ENCODE measurements around the gene EML6. TPM values are rescaled to one million over a fixed set of nuclear protein-coding genes. Genes with fewer than 3 reads are reported as not detected.
A peak's percentile ranks its signal among the peaks of the same experiment; 100 is the strongest.

EML6 gene
- total RNA-seq, 1 donor from 2014 or later, result 1.1 TPM

DNA sequence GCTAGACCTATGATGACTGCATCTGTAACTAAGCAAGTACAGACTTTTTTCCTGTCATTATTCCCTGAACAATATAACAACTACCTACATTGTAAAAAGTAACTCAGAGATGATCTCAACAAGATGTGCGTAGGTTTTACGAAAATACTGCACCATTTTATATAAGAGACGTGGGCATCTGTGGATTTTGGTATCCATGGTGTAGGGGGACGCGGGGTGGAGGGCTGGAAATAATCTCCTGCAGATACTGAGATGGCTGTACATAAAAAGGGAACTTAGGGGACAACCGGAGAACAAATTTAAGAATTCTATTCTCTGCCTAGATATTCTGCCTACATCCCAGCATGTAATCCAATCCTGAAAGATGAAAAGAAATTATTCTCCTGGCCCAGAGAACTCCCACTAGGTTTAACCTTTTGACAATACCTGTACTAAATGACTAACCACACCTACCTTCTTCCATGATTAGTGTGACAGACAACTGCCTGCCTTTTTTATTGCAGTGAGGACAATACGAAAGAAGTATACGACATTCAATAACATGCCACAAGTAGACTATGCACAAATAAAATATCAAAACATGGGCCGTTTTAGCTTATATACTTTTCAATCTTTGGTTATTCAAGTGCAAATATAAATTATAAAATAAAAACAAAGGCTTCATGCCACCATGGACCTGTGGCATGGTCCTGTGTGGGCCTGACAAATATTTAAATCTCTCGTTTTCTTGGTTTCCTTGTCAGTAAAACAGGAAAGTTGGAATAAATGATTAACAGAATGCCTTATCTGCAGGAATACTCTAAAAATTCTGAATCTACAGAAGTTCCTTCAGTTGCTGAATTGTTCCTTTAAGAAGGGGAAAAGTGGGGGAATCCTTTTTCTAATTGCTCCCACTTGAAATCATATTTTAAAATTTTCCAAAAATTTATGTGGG, 280.5 kb downstream of the EML6 start:
- DNase-seq (ENCODE audit: extremely low spot score, unreplicated experiment), result no peak
- no peak for TF ChIP-seq CTCF (IDR thresholded peaks at IDR 0.05)
- H3K27me3 Mint-ChIP-seq (ENCODE audit: unreplicated experiment), result no peaks in the 10 kb centered on the region
- H3K4me1 Mint-ChIP-seq (ENCODE audit: unreplicated experiment), result peaks cover 82% of the 10 kb centered on the region
- H3K4me3 Mint-ChIP-seq (ENCODE audit: unreplicated experiment), result no peak overlapping the region
- no peaks in the 10 kb centered on the region for H3K36me3 Mint-ChIP-seq (ENCODE audit: unreplicated experiment)
- H3K27ac Mint-ChIP-seq (ENCODE audit: unreplicated experiment), result no peak overlapping the region
- no peaks in the 10 kb centered on the region for H3K9me3 Mint-ChIP-seq (ENCODE audit: unreplicated experiment)

DNA sequence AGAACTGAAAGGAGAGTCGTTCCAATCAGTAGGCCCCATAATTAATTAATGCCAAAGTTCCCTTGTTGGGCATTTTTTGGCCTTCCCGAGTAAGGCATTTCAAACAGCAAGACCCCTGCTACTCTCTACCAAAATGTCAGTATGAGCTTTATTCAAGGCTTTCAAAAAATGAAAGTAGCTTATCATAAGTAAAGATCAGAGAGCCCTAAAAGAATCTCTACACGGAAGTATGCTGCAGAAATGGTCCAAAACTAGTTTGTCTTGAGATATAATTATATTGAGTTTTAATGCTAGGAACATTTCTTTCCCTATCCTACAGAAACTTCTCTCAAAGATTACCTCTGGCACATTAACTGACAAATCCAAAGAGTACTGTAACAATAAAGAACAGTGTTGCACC, 282.8 kb downstream of the EML6 start:
- H3K27ac Mint-ChIP-seq (ENCODE audit: unreplicated experiment), result no peak overlapping the region
- no peak for DNase-seq (ENCODE audit: extremely low spot score, unreplicated experiment)
- H3K4me1 Mint-ChIP-seq (ENCODE audit: unreplicated experiment), result peaks cover 86% of the 10 kb centered on the region
- TF ChIP-seq CTCF (IDR thresholded peaks at IDR 0.05), result no peak
- H3K4me3 Mint-ChIP-seq (ENCODE audit: unreplicated experiment), result no peak overlapping the region
- H3K9me3 Mint-ChIP-seq (ENCODE audit: unreplicated experiment), result no peaks in the 10 kb centered on the region
- no peaks in the 10 kb centered on the region for H3K36me3 Mint-ChIP-seq (ENCODE audit: unreplicated experiment)
- H3K27me3 Mint-ChIP-seq (ENCODE audit: unreplicated experiment), result no peaks in the 10 kb centered on the region

DNA sequence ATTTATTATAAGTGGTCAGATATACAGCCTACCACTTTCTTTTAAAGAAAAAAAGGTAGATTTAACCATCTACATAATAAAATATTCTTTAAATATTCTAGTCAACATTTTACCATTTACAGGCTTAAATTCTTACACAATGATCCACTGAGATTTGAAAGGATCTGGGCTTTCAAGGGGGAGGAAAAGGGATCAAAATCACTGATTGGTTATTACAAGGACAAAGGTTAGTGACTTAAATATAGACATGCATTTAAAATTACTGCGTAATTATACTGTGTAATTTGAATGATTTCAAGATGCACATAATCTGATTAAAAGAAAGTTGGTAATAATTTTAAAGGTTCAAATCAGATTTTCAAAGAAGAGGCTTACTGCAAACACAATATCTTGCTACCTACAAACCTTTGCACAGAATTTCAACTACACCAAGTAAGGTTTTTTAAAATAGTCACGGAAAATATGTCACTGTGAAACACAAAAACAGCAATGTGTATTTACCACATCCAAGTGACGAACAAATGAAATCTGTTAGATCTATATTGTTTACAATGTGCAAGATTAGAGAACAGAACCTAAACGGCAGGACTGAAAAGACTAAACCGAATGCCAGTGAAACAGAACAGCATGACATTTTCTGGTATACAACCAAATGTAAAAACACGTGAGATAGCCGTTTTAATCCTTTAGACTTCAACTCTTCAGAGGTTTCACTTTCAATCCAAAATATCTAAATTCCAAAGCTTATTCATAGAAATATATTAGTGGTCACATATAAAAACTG, 286.0 kb downstream of the EML6 start:
- Mint-ChIP-seq H3K27ac (ENCODE audit: unreplicated experiment) (peak overlapping the region; percentile 80), H3K4me1 (ENCODE audit: unreplicated experiment) (peaks cover 96% of the 10 kb centered on the region), H3K27me3 (ENCODE audit: unreplicated experiment) (no peaks in the 10 kb centered on the region), H3K4me3 (ENCODE audit: unreplicated experiment) (peak overlapping the region; percentile 69), H3K9me3 (ENCODE audit: unreplicated experiment) (no peaks in the 10 kb centered on the region), H3K36me3 (ENCODE audit: unreplicated experiment) (no peaks in the 10 kb centered on the region)
- no peak for TF ChIP-seq CTCF (IDR thresholded peaks at IDR 0.05)
- DNase-seq (ENCODE audit: extremely low spot score, unreplicated experiment), result no peak

DNA sequence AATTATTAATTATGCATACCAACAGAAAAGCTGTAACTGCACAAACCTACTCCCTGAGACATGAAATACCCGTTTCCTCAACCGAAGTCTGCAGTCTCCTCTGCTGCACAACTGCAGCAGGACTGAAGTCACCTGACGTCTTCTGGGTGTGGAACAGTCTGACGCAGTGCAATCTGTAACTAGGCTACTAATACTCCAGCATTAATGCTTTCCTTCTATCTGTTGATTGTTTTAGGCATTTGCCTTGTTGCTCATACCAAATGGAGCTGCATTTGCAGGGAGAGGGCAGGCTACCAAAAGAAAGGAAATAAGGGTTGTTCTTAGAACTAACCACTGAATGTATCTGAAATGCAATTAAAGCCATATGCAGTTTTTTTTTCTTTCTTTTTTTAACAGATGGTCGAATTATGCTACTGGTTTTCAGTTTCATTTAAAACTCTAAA, 286.7 kb downstream of the EML6 start:
- no peak for DNase-seq (ENCODE audit: extremely low spot score, unreplicated experiment)
- Mint-ChIP-seq H3K27me3 (ENCODE audit: unreplicated experiment) (no peaks in the 10 kb centered on the region), H3K4me3 (ENCODE audit: unreplicated experiment) (peak overlapping the region; percentile 69), H3K4me1 (ENCODE audit: unreplicated experiment) (peaks cover 96% of the 10 kb centered on the region), H3K9me3 (ENCODE audit: unreplicated experiment) (no peaks in the 10 kb centered on the region), H3K27ac (ENCODE audit: unreplicated experiment) (peak overlapping the region; percentile 80), H3K36me3 (ENCODE audit: unreplicated experiment) (peaks cover 6% of the 10 kb centered on the region)
- no peak for TF ChIP-seq CTCF (IDR thresholded peaks at IDR 0.05)

- peak overlapping the region; percentile 80 for H3K27ac Mint-ChIP-seq (ENCODE audit: unreplicated experiment)
- no peak for DNase-seq (ENCODE audit: extremely low spot score, unreplicated experiment)
- TF ChIP-seq CTCF (IDR thresholded peaks at IDR 0.05), result no peak
- H3K4me3 Mint-ChIP-seq (ENCODE audit: unreplicated experiment), result peak overlapping the region; percentile 23
- H3K36me3 Mint-ChIP-seq (ENCODE audit: unreplicated experiment), result peaks cover 9% of the 10 kb centered on the region
- peaks cover 96% of the 10 kb centered on the region for H3K4me1 Mint-ChIP-seq (ENCODE audit: unreplicated experiment)
- H3K9me3 Mint-ChIP-seq (ENCODE audit: unreplicated experiment), result no peaks in the 10 kb centered on the region
- H3K27me3 Mint-ChIP-seq (ENCODE audit: unreplicated experiment), result no peaks in the 10 kb centered on the region
Observed at GRCh38 chr2:55010915-55011314, 287.5 kb downstream of the EML6 start.
